Tibial artery (tissue), 4 donors: ENCODE results near the gene HPN.

Experiments used
- DNase-seq, 2 donors: peaks; one replicate each; pipeline ENCODE4 v3.0.0-alpha.2; 2019
- H3K27ac ChIP-seq, 2 donors: fragments of 200-600 bp; sonication (generic) in 1 of 2; 1 replicate in 1 of 2; 2 replicates in 1 of 2; pipeline ENCODE4 v1.5.1; 2018 to 2019; ENCODE audit warnings: mild to moderate bottlenecking in 1 of 2
- H3K27me3 ChIP-seq, 2 donors: fragments of 200-600 bp; sonication (generic) in 1 of 2; one replicate each; pipeline versions ENCODE4 v1.5.1 to v1.6.0; 2016 to 2019
- H3K36me3 ChIP-seq, 3 donors: fragments of 200-600 bp; sonication (generic) in 2 of 3; one replicate each; pipeline ENCODE4 v1.5.1; 2016 to 2019; ENCODE audit warnings: mild to moderate bottlenecking in 2 of 3
- H3K4me1 ChIP-seq, 4 donors: fragments of 200-600 bp; sonication (generic) in 2 of 4; 1 replicate in 3 of 4; 2 replicates in 1 of 4; pipeline ENCODE4 v1.5.1; 2016 to 2019
- H3K4me3 ChIP-seq, 2 donors: fragments of 200-600 bp; sonication (generic) in 1 of 2; 1 replicate in 1 of 2; 2 replicates in 1 of 2; pipeline ENCODE4 v1.5.1; 2018 to 2019; ENCODE audit warnings: mild to moderate bottlenecking in 2 of 2
- H3K9me3 ChIP-seq, 3 donors: fragments of 200-600 bp; sonication (generic) in 1 of 3; one replicate each; pipeline ENCODE4 v1.5.1; 2016 to 2019
- intact Hi-C: fragments of 100-400 bp; cut with DNase I; formaldehyde crosslinking; loops from one replicate; pipeline ENCODE4 v1.15.0; 2023; ENCODE audit warnings: low total_unique reads
- TF ChIP-seq, protein P1 (sequence below), 2 experiments: fragments of 200-600 bp in 1 of 2; fragments of 450-650 bp in 1 of 2; IDR thresholded peaks; one replicate each; pipeline ENCODE4 v1.5.1; 2017 to 2019; ENCODE audit warnings: antibody characterized with exemption in 2 of 2, mild to moderate bottlenecking in 1 of 2, moderate library complexity in 1 of 2

HPN gene

DNA sequence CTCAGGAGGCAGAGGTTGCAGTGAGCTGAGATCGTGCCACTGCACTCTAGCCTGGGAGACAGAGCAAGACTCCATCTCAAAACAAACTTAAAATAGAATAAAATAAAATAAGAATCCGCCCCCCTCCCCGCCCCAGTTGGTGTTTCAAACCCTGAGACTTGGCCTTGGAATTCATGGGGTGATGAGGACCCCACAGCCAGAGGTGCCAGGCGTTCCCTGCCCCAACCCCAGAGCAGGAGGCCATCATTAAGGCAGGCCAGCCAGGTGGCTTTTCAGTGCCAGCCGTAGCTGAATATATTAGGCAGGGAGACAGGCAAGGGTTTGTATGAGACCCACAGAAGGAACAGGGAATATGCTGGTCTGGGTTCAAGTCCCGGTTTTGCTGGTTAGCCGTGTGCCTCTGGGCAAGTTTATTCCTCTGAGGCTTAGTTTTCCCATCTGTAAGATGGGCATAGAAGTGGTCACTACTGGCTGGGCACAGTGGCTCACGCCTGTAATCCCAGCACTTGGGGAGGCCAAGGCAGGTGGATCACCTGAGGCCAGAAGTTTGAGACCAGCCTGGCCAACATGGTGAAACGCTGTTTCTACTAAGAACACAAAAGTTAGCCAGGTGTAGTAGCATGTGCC, 12.3 kb downstream of the HPN start:
- DNase-seq: no peak
- H3K27ac ChIP-seq: no peak overlapping the region
- no peaks in the 10 kb centered on the region for H3K36me3 ChIP-seq
- TF ChIP-seq, protein P1, sequence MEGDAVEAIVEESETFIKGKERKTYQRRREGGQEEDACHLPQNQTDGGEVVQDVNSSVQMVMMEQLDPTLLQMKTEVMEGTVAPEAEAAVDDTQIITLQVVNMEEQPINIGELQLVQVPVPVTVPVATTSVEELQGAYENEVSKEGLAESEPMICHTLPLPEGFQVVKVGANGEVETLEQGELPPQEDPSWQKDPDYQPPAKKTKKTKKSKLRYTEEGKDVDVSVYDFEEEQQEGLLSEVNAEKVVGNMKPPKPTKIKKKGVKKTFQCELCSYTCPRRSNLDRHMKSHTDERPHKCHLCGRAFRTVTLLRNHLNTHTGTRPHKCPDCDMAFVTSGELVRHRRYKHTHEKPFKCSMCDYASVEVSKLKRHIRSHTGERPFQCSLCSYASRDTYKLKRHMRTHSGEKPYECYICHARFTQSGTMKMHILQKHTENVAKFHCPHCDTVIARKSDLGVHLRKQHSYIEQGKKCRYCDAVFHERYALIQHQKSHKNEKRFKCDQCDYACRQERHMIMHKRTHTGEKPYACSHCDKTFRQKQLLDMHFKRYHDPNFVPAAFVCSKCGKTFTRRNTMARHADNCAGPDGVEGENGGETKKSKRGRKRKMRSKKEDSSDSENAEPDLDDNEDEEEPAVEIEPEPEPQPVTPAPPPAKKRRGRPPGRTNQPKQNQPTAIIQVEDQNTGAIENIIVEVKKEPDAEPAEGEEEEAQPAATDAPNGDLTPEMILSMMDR (IDR thresholded peaks at IDR 0.05): no peak
- H3K4me1 ChIP-seq: no peaks in the 10 kb centered on the region
- intact Hi-C loops: no loop called here
- H3K4me3 ChIP-seq: no peak overlapping the region
- H3K27me3 ChIP-seq: peaks cover 0 to 23% of the 10 kb centered on the region in 2 donors
- H3K9me3 ChIP-seq: no peaks in the 10 kb centered on the region

DNA sequence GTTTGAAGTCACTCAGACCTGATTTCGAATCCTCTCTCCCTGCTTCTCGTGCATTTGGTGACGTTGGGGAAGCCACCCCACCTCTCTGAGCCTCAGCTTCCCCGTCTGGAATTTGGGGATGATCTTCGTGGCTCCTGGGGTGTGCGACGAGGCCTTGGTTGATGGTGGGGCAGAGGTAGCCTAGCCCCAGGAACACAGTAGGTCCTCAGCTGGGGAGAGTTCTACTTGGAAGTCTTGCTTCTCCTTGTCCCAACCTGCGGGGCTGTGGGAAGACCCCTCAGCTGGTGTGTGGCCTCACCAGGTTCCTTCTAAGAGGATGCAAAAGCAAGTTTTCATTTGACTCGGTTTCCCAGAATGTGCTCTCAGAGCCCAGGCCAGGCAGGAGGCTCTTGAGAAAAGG, 13.1 kb downstream of the HPN start:
- no peak overlapping the region for H3K27ac ChIP-seq
- no peak overlapping the region for H3K4me3 ChIP-seq
- no peaks in the 10 kb centered on the region for H3K4me1 ChIP-seq
- H3K9me3 ChIP-seq: no peaks in the 10 kb centered on the region
- DNase-seq: no peak
- H3K36me3 ChIP-seq: no peaks in the 10 kb centered on the region
- intact Hi-C loops: no loop called here
- H3K27me3 ChIP-seq: peaks cover 0 to 26% of the 10 kb centered on the region in 2 donors
- TF ChIP-seq, protein P1 (IDR thresholded peaks at IDR 0.05): no peak

DNA sequence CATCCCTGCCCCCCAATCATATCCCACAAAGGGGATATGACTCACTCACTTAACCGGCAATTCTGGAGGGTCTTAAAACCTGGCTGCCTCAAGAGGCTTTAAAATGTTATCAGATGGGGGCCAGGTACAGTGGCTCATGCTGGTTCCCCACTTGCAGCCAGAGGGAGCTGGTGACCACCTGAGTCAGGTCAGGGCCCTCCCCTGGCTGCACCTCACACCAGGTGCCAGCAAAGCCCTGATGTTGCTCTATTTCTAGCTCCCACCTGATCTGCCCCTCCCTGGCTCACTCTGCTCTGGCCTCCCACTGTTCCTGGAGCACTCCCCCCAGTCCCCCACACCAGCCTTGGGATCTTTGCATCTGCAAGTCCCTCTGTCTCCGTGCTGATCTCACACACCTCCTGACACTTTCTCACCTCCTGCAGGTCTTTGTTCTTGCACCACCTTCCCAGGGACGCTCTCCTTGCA, 14.2 kb downstream of the HPN start:
- intact Hi-C loops: no loop called here
- TF ChIP-seq, protein P1 (IDR thresholded peaks at IDR 0.05): no peak
- no peaks in the 10 kb centered on the region for H3K4me1 ChIP-seq
- H3K27ac ChIP-seq: no peak overlapping the region
- peaks cover 0 to 36% of the 10 kb centered on the region in 2 donors for H3K27me3 ChIP-seq
- no peaks in the 10 kb centered on the region for H3K9me3 ChIP-seq
- DNase-seq: no peak
- no peaks in the 10 kb centered on the region for H3K36me3 ChIP-seq
- H3K4me3 ChIP-seq: no peak overlapping the region

DNA sequence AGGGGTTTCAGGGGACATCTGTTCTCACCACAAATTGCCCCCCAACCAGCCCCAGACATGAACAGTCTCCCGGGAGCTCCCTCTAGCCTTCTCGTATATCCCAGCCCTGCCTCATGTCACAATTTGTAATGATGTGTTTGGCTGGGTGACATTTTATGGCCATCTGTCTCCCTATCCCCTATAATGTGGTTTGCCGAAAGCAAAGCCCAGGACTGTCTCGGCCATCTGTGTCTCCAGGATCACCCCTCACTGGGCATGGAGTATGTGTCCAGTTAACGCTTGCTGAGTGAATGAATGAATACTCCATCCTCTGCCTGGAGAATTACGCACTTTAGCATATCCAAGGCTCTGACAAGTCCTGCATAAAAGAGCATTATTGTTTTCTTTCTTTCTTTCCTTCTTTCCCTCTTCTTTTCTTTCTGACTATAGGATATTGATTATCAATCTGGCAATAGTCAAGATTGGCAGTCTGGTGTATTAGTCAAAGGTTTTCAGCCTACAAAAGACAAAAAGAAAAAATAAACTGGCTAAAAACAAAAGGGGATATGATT, 15.1 kb downstream of the HPN start:
- H3K4me1 ChIP-seq: no peaks in the 10 kb centered on the region
- DNase-seq: no peak
- H3K9me3 ChIP-seq: no peaks in the 10 kb centered on the region
- H3K27me3 ChIP-seq: peaks cover 0 to 36% of the 10 kb centered on the region in 2 donors
- TF ChIP-seq, protein P1 (IDR thresholded peaks at IDR 0.05): no peak
- no peak overlapping the region for H3K27ac ChIP-seq
- intact Hi-C loops: no loop called here
- H3K36me3 ChIP-seq: no peaks in the 10 kb centered on the region
- H3K4me3 ChIP-seq: no peak overlapping the region

DNA sequence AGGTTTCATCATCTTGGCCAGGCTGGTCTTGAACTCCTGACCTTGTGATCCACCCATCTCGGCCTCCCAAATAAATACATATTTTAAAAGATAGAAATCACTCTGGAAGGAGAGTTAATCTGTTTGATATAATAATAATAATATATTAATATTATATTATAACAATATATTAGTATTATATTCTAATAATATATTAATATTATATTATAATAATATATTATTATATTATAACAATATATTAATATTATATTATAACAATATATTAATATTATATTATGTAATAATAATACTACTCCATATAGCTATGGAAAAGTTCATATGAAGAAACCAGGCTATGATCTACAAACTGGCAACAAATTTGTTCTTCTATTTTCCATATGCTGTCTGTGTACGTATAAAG, 16.8 kb downstream of the HPN start:
- Histone ChIP-seq H3K27me3 (peaks cover 0 to 36% of the 10 kb centered on the region in 2 donors), H3K36me3 (no peaks in the 10 kb centered on the region), H3K4me1 (no peaks in the 10 kb centered on the region), H3K9me3 (no peaks in the 10 kb centered on the region), H3K27ac (no peak overlapping the region), H3K4me3 (no peak overlapping the region)
- DNase-seq: no peak
- intact Hi-C loops: no loop called here
- TF ChIP-seq, protein P1 (IDR thresholded peaks at IDR 0.05): no peak
